Activated T-helper 9 cell treated with anti-CD3 and anti-CD28 coated beads, Interleukin-2, amount 50 U/mL, for 16 hours (primary cell): ENCODE data around the gene LAMC3.
"Not testable (repeated sequence)": the region's sequence is repeated elsewhere in the genome, so short reads cannot be mapped to it uniquely, and the experiment has no call there.

ENCODE experiments used
- DNase-seq: peaks from one replicate; pipeline ENCODE4 v3.0.0-alpha.2; 2020; ENCODE audit warnings: low read depth

LAMC3 gene

GRCh38 chr9:131099102-131099606 lies 90.2 kb downstream of the LAMC3 start:
- DNase-seq: no peak

GRCh38 chr9:131099845-131100244 lies 90.9 kb downstream of the LAMC3 start:
- DNase-seq: not testable (repeated sequence)

- DNase-seq: no peak
These were observed 91.5 kb downstream of the LAMC3 start for GRCh38 chr9:131100445-131100844.

- DNase-seq: no peak
These were observed 92.4 kb downstream of the LAMC3 start for GRCh38 chr9:131101207-131101964.

GRCh38 chr9:131103024-131103423 lies 94.0 kb downstream of the LAMC3 start:
- DNase-seq: no peak

- DNase-seq: no peak
These were observed 94.6 kb downstream of the LAMC3 start for GRCh38 chr9:131103535-131103934.

GRCh38 chr9:131104016-131104740 lies 95.2 kb downstream of the LAMC3 start:
- DNase-seq: no peak

GRCh38 chr9:131105952-131106351 lies 97.0 kb downstream of the LAMC3 start:
- DNase-seq: no peak

GRCh38 chr9:131107760-131108159 lies 98.8 kb downstream of the LAMC3 start:
- no peak for DNase-seq

- no peak for DNase-seq
These were observed 102.3 kb downstream of the LAMC3 start for GRCh38 chr9:131111186-131111853.

- no peak for DNase-seq
These were observed 102.9 kb downstream of the LAMC3 start for GRCh38 chr9:131111854-131112311.

GRCh38 chr9:131112374-131113154 lies 103.6 kb downstream of the LAMC3 start:
- no peak for DNase-seq

- no peak for DNase-seq
These were observed 104.7 kb downstream of the LAMC3 start for GRCh38 chr9:131113655-131114054.

- DNase-seq: no peak
These were observed 105.1 kb downstream of the LAMC3 start for GRCh38 chr9:131114084-131114535.

GRCh38 chr9:131115360-131115742 lies 106.4 kb downstream of the LAMC3 start:
- not testable (repeated sequence) for DNase-seq

- DNase-seq: no peak
These were observed 107.5 kb downstream of the LAMC3 start for GRCh38 chr9:131116281-131117120.

- DNase-seq: no peak
These were observed 108.3 kb downstream of the LAMC3 start for GRCh38 chr9:131117121-131117761.

GRCh38 chr9:131117762-131118145 lies 108.8 kb downstream of the LAMC3 start:
- DNase-seq: no peak

GRCh38 chr9:131119600-131119999 lies 110.6 kb downstream of the LAMC3 start:
- DNase-seq: no peak

- no peak for DNase-seq
These were observed 111.8 kb downstream of the LAMC3 start for GRCh38 chr9:131120620-131121228.
